Measurements from ENCODE around the gene PLXND1. TPM values are rescaled to one million over a fixed set of nuclear protein-coding genes. Genes with fewer than 3 reads are reported as not detected.

PLXND1 gene
- total RNA-seq, 1 experiment from 2014 or later, result 47.3 TPM

GRCh38 chr3:129534428-129535027 is 71.9 kb downstream of the PLXND1 start:
- no peak overlapping the region for H2AFZ ChIP-seq (ENCODE audit: low read depth, low read length, poor library complexity, severe bottlenecking)
- H3K9ac ChIP-seq (ENCODE audit: low read length), result no peak overlapping the region
- no peak for ATAC-seq
- no TSS peak for BruUV-seq (replicated peaks)
- DNase-seq (ENCODE audit: low read depth, low spot score), result no peak
- CTCF ChIA-PET, result no interaction called here
- H3K27me3 ChIP-seq (ENCODE audit: insufficient read depth, low read length), result no peaks in the 10 kb centered on the region
- no peak overlapping the region for H3K4me2 ChIP-seq (ENCODE audit: low read length)
- H4K20me1 ChIP-seq (ENCODE audit: insufficient read depth), result no peaks in the 10 kb centered on the region
- H3K27ac ChIP-seq (ENCODE audit: low read depth, low read length), result no peak overlapping the region
- H3K9me3 ChIP-seq (ENCODE audit: control insufficient read depth in 1 of 2, insufficient read depth in 1 of 2, low read depth in 1 of 2, low read length in 2 of 2), result no peaks in the 10 kb centered on the region
- intact Hi-C loops (cut with micrococcal nuclease), result no loop called here
- H3K4me1 ChIP-seq (ENCODE audit: control insufficient read depth in 1 of 2, insufficient read depth in 2 of 2, low read length in 2 of 2), result peaks cover 0 to 4% of the 10 kb centered on the region in 2 experiments; a peak in 1 of 4 replicates
- H3K36me3 ChIP-seq (ENCODE audit: control insufficient read depth in 1 of 2, insufficient read depth in 2 of 2, low read length in 2 of 2), result no peaks in the 10 kb centered on the region
- TF ChIP-seq EZH2phosphoT487 (IDR thresholded peaks at IDR 0.05; ENCODE audit: borderline replicate concordance), result no peak
- no peak for TF ChIP-seq REST (IDR thresholded peaks at IDR 0.05; ENCODE audit: low read depth)
- TF ChIP-seq JUND (IDR thresholded peaks at IDR 0.05), result no peak
- no peak for TF ChIP-seq CTCF (IDR thresholded peaks at IDR 0.05 in 2 of 3, conservative IDR thresholded peaks at IDR 0.05 in 1 of 3; ENCODE audit: borderline replicate concordance in 1 of 3, insufficient read depth in 1 of 3, low read depth in 2 of 3, low read length in 2 of 3)
- no peak for TF ChIP-seq CEBPB (IDR thresholded peaks at IDR 0.05; ENCODE audit: low read depth)
- TF ChIP-seq ZFX (IDR thresholded peaks at IDR 0.05), result no peak
- no peak for TF ChIP-seq ELF1 (IDR thresholded peaks at IDR 0.05; ENCODE audit: borderline replicate concordance, low read depth)
- TF ChIP-seq SRF (IDR thresholded peaks at IDR 0.05; ENCODE audit: low read depth), result no peak
- TF ChIP-seq CBX3 (IDR thresholded peaks at IDR 0.05; ENCODE audit: low read depth), result no peak
- TF ChIP-seq ZBTB33 (IDR thresholded peaks at IDR 0.05; ENCODE audit: extremely low read depth, insufficient replicate concordance, low read length), result no peak
- TF ChIP-seq POLR2AphosphoS5 (IDR thresholded peaks at IDR 0.05; ENCODE audit: low read depth, low read length), result no peak
- TF ChIP-seq SIN3A (IDR thresholded peaks at IDR 0.05; ENCODE audit: low read depth), result no peak
- no peak for TF ChIP-seq POLR2A (IDR thresholded peaks at IDR 0.05; ENCODE audit: borderline replicate concordance, extremely low read depth, insufficient read depth, insufficient read length)
- no peak for TF ChIP-seq EZH2 (IDR thresholded peaks at IDR 0.05)
- no peak for TF ChIP-seq YY1 (IDR thresholded peaks at IDR 0.05; ENCODE audit: extremely low read depth, insufficient replicate concordance, low read depth, low read length)
- no peak for TF ChIP-seq ZNF274 (IDR thresholded peaks at IDR 0.05; ENCODE audit: low read depth, low read length)
- H3K9me2 ChIP-seq (ENCODE audit: insufficient read depth), result no peaks in the 10 kb centered on the region
- POLR2A ChIA-PET, result no interaction called here
- H3K4me3 ChIP-seq (replicated peaks in 1 of 2; ENCODE audit: low read depth in 1 of 2, low read length in 2 of 2), result no peak overlapping the region
- H3K79me2 ChIP-seq (ENCODE audit: insufficient read depth, low read length), result no peaks in the 10 kb centered on the region
- RAD21 ChIA-PET (ENCODE audit: low non-redundant PET in 1 of 2, low total read pairs in 2 of 2, uncharacterized antibody in 2 of 2, unreplicated experiment in 2 of 2), result no interaction called here

Measured in HCT116 (cell line).